Panc1 (cell line): ENCODE data around the gene MINK1. TPM values are rescaled to one million over a fixed set of nuclear protein-coding genes. Genes with fewer than 3 reads are reported as not detected.
"Not testable (repeated sequence)": the region's sequence is repeated elsewhere in the genome, so short reads cannot be mapped to it uniquely, and the experiment has no call there.

Source experiments
- ATAC-seq: fragments of 200-7000 bp; cut with Tn5 transposase; 2 replicates; pipeline ENCODE4 v1.9.1; 2020; ENCODE audit warnings: mild to moderate bottlenecking, moderate library complexity
- BruUV-seq: library from RNA; stranded (reverse); fragments of 400-500 nt; replicated peaks from 2 replicates; lab custom pipeline; 2021; lab: Mats Ljungman, UMichigan
- CTCF ChIA-PET: fragments of 300-600 bp; sonication (Branson Sonifier 250); formaldehyde crosslinking; loops from one replicate; lab custom pipeline; 2022; ENCODE audit warnings: antibody characterized with exemption; lab: Charles Lee
- POLR2A ChIA-PET: fragments of 300-600 bp; sonication (Branson Sonifier 250); formaldehyde crosslinking; loops from one replicate; lab custom pipeline; 2022; ENCODE audit warnings: antibody characterized with exemption; lab: Charles Lee
- DNase-seq: peaks from one replicate; pipeline ENCODE4 v3.0.0-alpha.2; 2010; ENCODE audit warnings: low read depth, low spot score
- H3K27ac ChIP-seq: 2 replicates; pipeline ENCODE4 v1.5.1; 2011; ENCODE audit warnings: mild to moderate bottlenecking, low read length, inconsistent platforms
- H3K27me3 ChIP-seq: fragments of 200-500 bp; sonication (Bioruptor generic); 2 replicates; pipeline ENCODE4 v1.6.0; 2014; ENCODE audit warnings: low read length, inconsistent platforms; ENCODE audit not compliant: control insufficient read depth, insufficient read depth
- H3K36me3 ChIP-seq: fragments of 200-500 bp; sonication (Bioruptor generic); 2 replicates; pipeline ENCODE4 v1.5.1; 2014; ENCODE audit warnings: inconsistent platforms, mild to moderate bottlenecking, low read length, moderate library complexity; ENCODE audit not compliant: control insufficient read depth, insufficient read depth
- H3K4me1 ChIP-seq: 2 replicates; pipeline ENCODE4 v1.5.1; 2011; ENCODE audit warnings: inconsistent platforms, mild to moderate bottlenecking, low read length, moderate library complexity; ENCODE audit not compliant: control insufficient read depth, insufficient read depth
- H3K4me3 ChIP-seq, 2 experiments: 2 replicates each; pipeline ENCODE4 v1.5.1; 2011 to 2012; ENCODE audit warnings: low read depth in 2 of 2, low read length in 2 of 2, mild to moderate bottlenecking in 2 of 2, inconsistent platforms in 1 of 2, moderate library complexity in 1 of 2
- H3K9me3 ChIP-seq: fragments of 200-500 bp; sonication (Bioruptor generic); 2 replicates; pipeline ENCODE4 v1.5.1; 2014; ENCODE audit warnings: low read depth, mild to moderate bottlenecking, inconsistent platforms, low read length, moderate library complexity; ENCODE audit not compliant: control insufficient read depth, insufficient read depth
- CTCF ChIP-seq: fragments of 450-650 bp; IDR thresholded peaks from 2 replicates; pipeline ENCODE4 v1.5.1; 2017; ENCODE audit warnings: mild to moderate bottlenecking
- POLR2AphosphoS5 ChIP-seq: IDR thresholded peaks from 2 replicates; pipeline ENCODE4 v1.6.1; 2012; ENCODE audit warnings: mild to moderate bottlenecking, low read depth, low read length, moderate library complexity
- REST ChIP-seq, 2 experiments: IDR thresholded peaks; 2 replicates each; pipeline ENCODE4 v1.6.1; 2011 to 2012; ENCODE audit warnings: low read depth in 2 of 2, control low read depth in 1 of 2, low read length in 1 of 2, mild to moderate bottlenecking in 1 of 2, moderate library complexity in 1 of 2; ENCODE audit not compliant: insufficient read depth in 1 of 2
- SIN3A ChIP-seq: IDR thresholded peaks from 2 replicates; pipeline ENCODE4 v1.6.1; 2012; ENCODE audit warnings: low read depth, mild to moderate bottlenecking, low read length, moderate library complexity, borderline replicate concordance; ENCODE audit not compliant: insufficient read depth
- TCF7L2 ChIP-seq: IDR thresholded peaks from 2 replicates; pipeline ENCODE4 v1.6.1; 2011; ENCODE audit warnings: mild to moderate bottlenecking, low read depth, low read length, inconsistent platforms
- in situ Hi-C: cut with HindIII; loops from 2 replicates; pipeline ENCODE4 v1.10.0; 2016; ENCODE audit warnings: low sequenced_read_pairs, low pct_unique_long_range_greater_than_20kb
- intact Hi-C: fragments of 100-400 bp; cut with micrococcal nuclease; formaldehyde crosslinking; loops from one replicate; pipeline ENCODE4 v1.10.0; 2022; ENCODE audit not compliant: unreplicated experiment
- total RNA-seq: library from RNA; stranded (reverse); gene quantifications from one replicate; pipeline ENCODE4 v1.2.1, GENCODE V29; 2021; ENCODE audit not compliant: unreplicated experiment

MINK1 gene
- total RNA-seq, 1 experiment from 2014 or later = 78.2 TPM

- DNase-seq = no peak
- no peaks in the 10 kb centered on the region for H3K9me3 ChIP-seq
- H3K27ac ChIP-seq = no peak overlapping the region
- no peak for ATAC-seq
- BruUV-seq = no TSS peak
- no peak for TF ChIP-seq POLR2AphosphoS5
- no peak for TF ChIP-seq TCF7L2
- no peak for TF ChIP-seq SIN3A
- no peak for TF ChIP-seq CTCF
- no peak for TF ChIP-seq REST (IDR thresholded peaks at IDR 0.05; ENCODE audit: insufficient read depth in 1 of 2, low read depth in 2 of 2, low read length in 1 of 2)
- no peaks in the 10 kb centered on the region for H3K36me3 ChIP-seq
- intact Hi-C loops (no loop called here), in situ Hi-C loops (no loop called here)
- H3K27me3 ChIP-seq = no peaks in the 10 kb centered on the region
- no peaks in the 10 kb centered on the region for H3K4me1 ChIP-seq
- POLR2A ChIA-PET = no interaction called here
- CTCF ChIA-PET = no interaction called here
- no peak overlapping the region for H3K4me3 ChIP-seq
Measured at GRCh38 chr17:4863321-4863720, 30.2 kb downstream of the MINK1 start.

GRCh38 chr17:4867535-4867934, 34.4 kb downstream of the MINK1 start:
- BruUV-seq = not testable (repeated sequence)

GRCh38 chr17:4869058-4869998, 36.2 kb downstream of the MINK1 start:
- H3K27ac ChIP-seq, H3K36me3 ChIP-seq, ATAC-seq, DNase-seq, H3K9me3 ChIP-seq, CTCF ChIA-PET, H3K4me1 ChIP-seq, intact Hi-C loops, H3K27me3 ChIP-seq, H3K4me3 ChIP-seq, in situ Hi-C loops, BruUV-seq: not testable (repeated sequence)
- POLR2A ChIA-PET = interaction anchor here (0.6 kb wide), 1 partner anchor 143 kb away, joined by 7 read pairs; no protein-coding TSS in a partner anchor

More at GRCh38 chr17:4867535-4867934, 34.4 kb downstream of the MINK1 start:
- ATAC-seq, H3K9me3 ChIP-seq, H3K4me1 ChIP-seq, CTCF ChIA-PET, intact Hi-C loops, DNase-seq, H3K36me3 ChIP-seq, H3K27ac ChIP-seq, in situ Hi-C loops, H3K27me3 ChIP-seq, H3K4me3 ChIP-seq: not testable (repeated sequence)
- POLR2A ChIA-PET = interaction anchor here (0.5 to 0.8 kb wide), 2 partner anchors 77 to 132 kb away, joined by 4 to 12 read pairs; no protein-coding TSS in a partner anchor
